Gastrocnemius medialis (tissue), 4 donors: ENCODE results near the gene KRTAP2-2. TPM values are rescaled to one million over a fixed set of nuclear protein-coding genes. Genes with fewer than 3 reads are reported as not detected.
"Not testable (repeated sequence)": the region's sequence is repeated elsewhere in the genome, so short reads cannot be mapped to it uniquely, and the experiment has no call there.

Experiments
- ATAC-seq, 2 donors: fragments of 150-250 bp; one replicate each; pipeline ENCODE4 v1.9.1; 2016
- DNase-seq, 2 donors: peaks; one replicate each; pipeline ENCODE4 v3.0.0-alpha.2; 2019
- H3K27ac ChIP-seq, 4 donors: fragments of 200-600 bp; sonication (generic); 1 replicate in 1 of 4; 2 replicates in 3 of 4; pipeline ENCODE4 v1.5.1; 2016 to 2018; ENCODE audit warnings: mild to moderate bottlenecking in 2 of 4, moderate library complexity in 1 of 4
- H3K27me3 ChIP-seq, 3 donors: fragments of 200-600 bp; sonication (generic) in 2 of 3; 1 replicate in 1 of 3; 2 replicates in 2 of 3; pipeline versions ENCODE4 v1.5.1 to v1.6.0; 2016 to 2019; ENCODE audit warnings: mild to moderate bottlenecking in 1 of 3, moderate library complexity in 1 of 3
- H3K36me3 ChIP-seq, 2 donors: fragments of 200-600 bp; sonication (generic) in 1 of 2; one replicate each; pipeline ENCODE4 v1.5.1; 2017 to 2018
- H3K4me1 ChIP-seq, 2 donors: fragments of 200-600 bp; sonication (generic) in 1 of 2; one replicate each; pipeline ENCODE4 v1.5.1; 2016 to 2017; ENCODE audit warnings: mild to moderate bottlenecking in 2 of 2
- H3K4me3 ChIP-seq, 4 donors: fragments of 200-600 bp; sonication (generic) in 3 of 4; 1 replicate in 1 of 4; 2 replicates in 3 of 4; pipeline ENCODE4 v1.5.1; 2016 to 2019; ENCODE audit warnings: mild to moderate bottlenecking in 2 of 4
- H3K9me3 ChIP-seq, 3 donors: fragments of 200-600 bp; sonication (generic) in 2 of 3; 1 replicate in 1 of 3; 2 replicates in 2 of 3; pipeline ENCODE4 v1.5.1; 2016 to 2019
- POLR2A ChIP-seq, 2 donors: fragments of 450-650 bp; IDR thresholded peaks; one replicate each; pipeline ENCODE4 v1.6.1; 2017; ENCODE audit warnings: antibody characterized with exemption in 2 of 2, mild to moderate bottlenecking in 2 of 2, moderate library complexity in 2 of 2
- in situ Hi-C, 4 donors: fragments of 200-750 bp; cut with MboI; loops; one replicate each; pipeline versions ENCODE4 v1.15.0 to v1.8.0; 2017; ENCODE audit warnings: low sequenced_read_pairs in 4 of 4
- intact Hi-C: fragments of 100-400 bp; cut with DNase I; formaldehyde crosslinking; loops from one replicate; pipeline ENCODE4 v1.15.1; 2023; ENCODE audit warnings: low total_unique reads
- total RNA-seq, 4 donors: library from RNA; depleted of rRNA; stranded (reverse); fragments of >200 nt; gene quantifications; one replicate each; pipeline versions ENCODE4 v1.1.0 to v1.2.3, GENCODE V29; 2016
- TF ChIP-seq, protein P1 (sequence below), 5 experiments: fragments of 450-650 bp in 3 of 5; fragments of 200-600 bp in 2 of 5; sonication (generic) in 2 of 5; IDR thresholded peaks in 4 of 5; conservative IDR thresholded peaks in 1 of 5; 1 replicate in 4 of 5; 2 replicates in 1 of 5; pipeline ENCODE4 v1.5.1; 2016 to 2019; ENCODE audit warnings: antibody characterized with exemption in 5 of 5, mild to moderate bottlenecking in 3 of 5, moderate library complexity in 3 of 5

Gene KRTAP2-2
- total RNA-seq, 4 donors from 2014 or later = not detected

GRCh38 chr17:41098481-41098880, 43.5 kb upstream of the KRTAP2-2 start:
- no peak for ATAC-seq
- no peak overlapping the region for H3K27ac ChIP-seq
- no peak for TF ChIP-seq POLR2A (IDR thresholded peaks at IDR 0.05)
- TF ChIP-seq, protein P1, sequence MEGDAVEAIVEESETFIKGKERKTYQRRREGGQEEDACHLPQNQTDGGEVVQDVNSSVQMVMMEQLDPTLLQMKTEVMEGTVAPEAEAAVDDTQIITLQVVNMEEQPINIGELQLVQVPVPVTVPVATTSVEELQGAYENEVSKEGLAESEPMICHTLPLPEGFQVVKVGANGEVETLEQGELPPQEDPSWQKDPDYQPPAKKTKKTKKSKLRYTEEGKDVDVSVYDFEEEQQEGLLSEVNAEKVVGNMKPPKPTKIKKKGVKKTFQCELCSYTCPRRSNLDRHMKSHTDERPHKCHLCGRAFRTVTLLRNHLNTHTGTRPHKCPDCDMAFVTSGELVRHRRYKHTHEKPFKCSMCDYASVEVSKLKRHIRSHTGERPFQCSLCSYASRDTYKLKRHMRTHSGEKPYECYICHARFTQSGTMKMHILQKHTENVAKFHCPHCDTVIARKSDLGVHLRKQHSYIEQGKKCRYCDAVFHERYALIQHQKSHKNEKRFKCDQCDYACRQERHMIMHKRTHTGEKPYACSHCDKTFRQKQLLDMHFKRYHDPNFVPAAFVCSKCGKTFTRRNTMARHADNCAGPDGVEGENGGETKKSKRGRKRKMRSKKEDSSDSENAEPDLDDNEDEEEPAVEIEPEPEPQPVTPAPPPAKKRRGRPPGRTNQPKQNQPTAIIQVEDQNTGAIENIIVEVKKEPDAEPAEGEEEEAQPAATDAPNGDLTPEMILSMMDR (IDR thresholded peaks at IDR 0.05 in 4 of 5, conservative IDR thresholded peaks at IDR 0.05 in 1 of 5) = no peak
- H3K36me3 ChIP-seq = no peaks in the 10 kb centered on the region
- intact Hi-C loops (no loop called here), in situ Hi-C loops (loop anchor here in 1 of 4 donors (25.0 kb wide), 1 partner anchor 89 kb away; the partner anchor contains the start of genes KRTAP4-1, KRTAP4-2 and KRTAP9-1)
- no peak overlapping the region for H3K4me3 ChIP-seq
- no peak for DNase-seq
- no peaks in the 10 kb centered on the region for H3K9me3 ChIP-seq
- H3K27me3 ChIP-seq = no peaks in the 10 kb centered on the region
- H3K4me1 ChIP-seq = no peaks in the 10 kb centered on the region

- intact Hi-C loops = no loop called here
These were observed 43.0 kb upstream of the KRTAP2-2 start, which contains the start of gene KRTAP4-8 for GRCh38 chr17:41098042-41098441. KRTAP4-8 (minus strand) TSS chr17:41098142; CDS start chr17:41098084, 58 bp downstream.

GRCh38 chr17:41096055-41096454, 41.0 kb upstream of the KRTAP2-2 start:
- DNase-seq (no peak), ATAC-seq (no peak)
- Histone ChIP-seq H3K4me1 (no peaks in the 10 kb centered on the region), H3K27ac (no peak overlapping the region), H3K36me3 (no peaks in the 10 kb centered on the region), H3K4me3 (no peak overlapping the region), H3K9me3 (no peaks in the 10 kb centered on the region), H3K27me3 (no peaks in the 10 kb centered on the region)
- TF ChIP-seq POLR2A (IDR thresholded peaks at IDR 0.05) = no peak
- TF ChIP-seq, protein P1 (IDR thresholded peaks at IDR 0.05 in 4 of 5, conservative IDR thresholded peaks at IDR 0.05 in 1 of 5) = no peak
- in situ Hi-C loops (loop anchor here in 1 of 4 donors (25.0 kb wide), 1 partner anchor 91 kb away; the partner anchor contains the start of genes KRTAP4-1, KRTAP4-2 and KRTAP9-1), intact Hi-C loops (no loop called here)

More at GRCh38 chr17:41098042-41098441, 43.0 kb upstream of the KRTAP2-2 start, which contains the start of gene KRTAP4-8:
- no peak within 1 kb of the TSS for H3K4me3 ChIP-seq
- no peaks in the 10 kb centered on the region for H3K27me3 ChIP-seq
- no peaks in the 10 kb centered on the region for H3K9me3 ChIP-seq
- H3K36me3 ChIP-seq = no peaks in the 10 kb centered on the region
- in situ Hi-C loops = loop anchor here in 1 of 4 donors (25.0 kb wide), 1 partner anchor 89 kb away; the partner anchor contains the start of genes KRTAP4-1, KRTAP4-2 and KRTAP9-1
- no peaks in the 10 kb centered on the region for H3K4me1 ChIP-seq
- no peak within 1 kb of the TSS for H3K27ac ChIP-seq
- TF ChIP-seq POLR2A (IDR thresholded peaks at IDR 0.05) = no peak
- TF ChIP-seq, protein P1 (IDR thresholded peaks at IDR 0.05 in 4 of 5, conservative IDR thresholded peaks at IDR 0.05 in 1 of 5) = no peak
- DNase-seq (no peak), ATAC-seq (no peak)

DNA sequence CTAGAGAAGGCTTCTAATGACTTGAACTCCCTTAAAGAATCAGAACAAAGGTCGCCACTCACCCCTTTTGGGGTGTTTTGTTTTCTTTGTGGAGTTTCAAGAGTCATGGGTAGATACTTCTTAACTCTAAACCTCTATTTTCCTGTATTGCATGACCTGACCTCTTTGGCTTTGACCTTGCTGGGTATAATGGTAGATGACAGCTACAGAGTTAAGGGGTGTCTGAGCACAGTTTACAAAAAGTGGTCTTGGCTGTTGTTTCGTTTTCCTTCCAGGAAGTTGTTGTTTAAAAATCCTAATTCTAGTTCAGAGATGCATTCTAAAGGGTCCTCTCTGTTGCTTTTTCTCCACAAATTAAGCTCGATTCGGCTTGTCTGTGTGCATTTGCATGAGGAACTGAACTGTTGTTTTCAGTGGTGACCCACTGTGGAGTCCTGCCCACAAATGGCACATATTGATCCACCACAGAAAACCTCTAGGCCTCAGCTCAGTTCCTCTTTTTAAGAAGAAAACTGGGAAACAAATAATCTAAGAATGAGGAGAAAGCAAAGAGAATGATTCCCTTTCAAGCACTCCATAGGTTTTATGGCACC, 33.8 kb upstream of the KRTAP2-2 start:
- in situ Hi-C loops = loop anchor here in 1 of 4 donors (25.0 kb wide), 1 partner anchor 98 kb away; the partner anchor contains the start of genes KRTAP4-1, KRTAP4-2 and KRTAP9-1
- H3K36me3 ChIP-seq, H3K9me3 ChIP-seq, H3K4me3 ChIP-seq, H3K27me3 ChIP-seq, intact Hi-C loops, DNase-seq, ATAC-seq, H3K4me1 ChIP-seq, H3K27ac ChIP-seq: not testable (repeated sequence)

DNA sequence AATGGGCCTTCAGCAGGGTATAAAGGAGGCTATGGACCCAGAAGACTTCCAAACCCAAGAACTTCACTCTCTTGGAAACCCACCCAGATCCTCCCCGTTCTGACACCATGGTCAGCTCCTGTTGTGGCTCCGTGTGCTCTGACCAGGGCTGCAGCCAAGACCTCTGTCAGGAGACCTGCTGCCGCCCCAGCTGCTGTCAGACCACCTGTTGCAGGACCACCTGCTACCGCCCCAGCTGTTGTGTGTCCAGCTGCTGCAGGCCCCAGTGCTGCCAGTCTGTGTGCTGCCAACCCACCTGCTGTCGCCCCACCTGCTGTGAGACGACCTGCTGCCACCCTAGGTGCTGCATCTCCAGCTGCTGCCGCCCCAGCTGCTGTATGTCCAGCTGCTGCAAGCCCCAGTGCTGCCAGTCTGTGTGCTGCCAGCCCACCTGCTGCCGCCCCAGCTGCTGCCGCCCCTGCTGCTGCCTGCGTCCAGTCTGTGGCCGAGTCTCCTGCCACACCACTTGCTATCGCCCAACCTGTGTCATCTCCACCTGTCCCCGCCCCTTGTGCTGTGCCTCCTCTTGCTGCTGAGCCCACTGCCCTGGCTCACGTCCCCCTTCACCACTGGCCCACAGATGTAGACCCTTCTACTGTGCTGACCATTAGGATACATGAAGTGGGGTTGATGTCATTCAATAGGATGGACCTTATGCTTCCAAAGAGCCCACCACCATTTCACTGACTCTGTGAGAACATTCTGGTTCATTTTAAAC, 29.2 kb upstream of the KRTAP2-2 start, which contains the start of gene KRTAP4-7:
TSS of gene KRTAP4-7 (plus strand) at position 51 of the 757 bp plus-strand sequence. CDS start at position 108, 57 bp downstream.
- H3K27ac ChIP-seq, intact Hi-C loops, H3K4me1 ChIP-seq, H3K36me3 ChIP-seq, ATAC-seq, DNase-seq, H3K27me3 ChIP-seq, H3K9me3 ChIP-seq, H3K4me3 ChIP-seq: not testable (repeated sequence)
- in situ Hi-C loops = loop anchor here in 1 of 4 donors (25.0 kb wide), 1 partner anchor 103 kb away; the partner anchor contains the start of genes KRTAP4-1, KRTAP4-2 and KRTAP9-1

DNA sequence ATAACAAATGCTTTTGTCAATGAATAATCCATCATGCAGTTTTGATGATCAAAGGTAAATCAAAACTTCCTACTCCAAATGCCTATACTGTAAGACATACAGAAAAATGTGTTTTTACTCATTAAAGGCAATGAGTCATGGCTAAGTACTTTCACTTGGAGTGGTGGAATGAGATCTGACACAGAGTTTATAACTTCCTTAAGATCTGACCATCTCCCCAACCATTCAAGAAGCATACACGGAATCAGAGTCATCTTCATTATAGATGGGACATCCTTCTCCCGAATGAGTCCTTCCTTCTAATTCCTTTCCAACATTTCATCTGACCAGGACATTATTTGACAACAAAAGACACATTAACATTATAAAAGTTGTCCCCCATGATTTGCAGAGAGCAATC, 28.4 kb upstream of the KRTAP2-2 start:
- H3K9me3 ChIP-seq, H3K27me3 ChIP-seq, H3K4me3 ChIP-seq, DNase-seq, H3K27ac ChIP-seq, intact Hi-C loops, ATAC-seq, H3K36me3 ChIP-seq, H3K4me1 ChIP-seq: not testable (repeated sequence)
- in situ Hi-C loops = loop anchor here in 1 of 4 donors (25.0 kb wide), 1 partner anchor 104 kb away; the partner anchor contains the start of genes KRTAP4-1, KRTAP4-2 and KRTAP9-1
